Sigmoid colon (tissue), 4 donors: ENCODE results near the gene RALB.

Experiments
- CTCF ChIP-seq, 4 experiments: fragments of 450-650 bp in 3 of 4; fragments of 200-600 bp in 1 of 4; IDR thresholded peaks; one replicate each; pipeline ENCODE4 v1.5.1; 2016 to 2019; ENCODE audit warnings: antibody characterized with exemption in 4 of 4, mild to moderate bottlenecking in 3 of 4, moderate library complexity in 2 of 4
- POLR2AphosphoS5 ChIP-seq, 4 donors: sonication (generic); formaldehyde crosslinking; IDR thresholded peaks; one replicate each; pipeline ENCODE4 v1.6.1; 2017; ENCODE audit warnings: antibody characterized with exemption in 4 of 4

GRCh38 chr2:120298173-120298835 lies 45.7 kb downstream of the RALB start:
- TF ChIP-seq CTCF (IDR thresholded peaks at IDR 0.05), result no peak
- no peak for TF ChIP-seq POLR2AphosphoS5 (IDR thresholded peaks at IDR 0.05)
